ENCODE data around the gene GJB2. TPM values are rescaled to one million over a fixed set of nuclear protein-coding genes. Genes with fewer than 3 reads are reported as not detected.

Gene GJB2
- total and polyA plus RNA-seq, 2 of the 8 experiments (the other 6 are each of a cell fraction or from before 2014, with no cell fraction given): 0.20 to 0.21 TPM

- WGBS, 2 experiments (ENCODE audit: extremely low coverage in 1 of 2, insufficient coverage in 1 of 2, insufficient read length in 1 of 2, insufficient replicate concordance in 2 of 2, low coverage in 1 of 2, low lambda C conversion rate in 2 of 2, missing lambda C conversion rate in 1 of 2): 81% methylated on average over 3 of the region's 3 CpGs; no CpG with 5 or more reads in 1 of the 2 experiments
- Histone ChIP-seq H2BK5ac (ENCODE audit: low read depth, low read length) (no peak overlapping the region), H3K18ac (ENCODE audit: extremely low read depth, low read length) (no peak overlapping the region), H3K4ac (replicated peaks; ENCODE audit: insufficient read length, low read depth, low read length) (no peak overlapping the region), H2BK120ac (replicated peaks; ENCODE audit: low read depth, low read length) (no peak overlapping the region), H3K27ac (ENCODE audit: low read depth, low read length) (no peak overlapping the region), H3K79me1 (ENCODE audit: low read depth, low read length) (no peaks in the 10 kb centered on the region), H3K23ac (ENCODE audit: insufficient read length) (no peak overlapping the region), H2AFZ (ENCODE audit: low read length) (no peak overlapping the region), H4K91ac (replicated peaks; ENCODE audit: insufficient read length, low read length) (no peak overlapping the region), H3K27me3 (replicated peaks in 1 of 4; ENCODE audit: control insufficient read depth in 3 of 4, extremely low read depth in 1 of 4, insufficient read depth in 3 of 4, low read length in 3 of 4) (peaks cover 0 to 5% (median 0%) of the 10 kb centered on the region in 4 experiments; a peak in 1 of 7 replicates), H4K20me1 (replicated peaks in 1 of 2; ENCODE audit: control insufficient read depth in 1 of 2, insufficient read depth in 2 of 2, low read length in 2 of 2) (no peaks in the 10 kb centered on the region), H2AK5ac (ENCODE audit: low read depth, low read length) (no peak overlapping the region), H3K14ac (ENCODE audit: insufficient read length) (no peak overlapping the region), H2BK15ac (ENCODE audit: low read length) (no peak overlapping the region), H3K4me1 (replicated peaks in 1 of 4; ENCODE audit: control insufficient read depth in 3 of 4, insufficient read depth in 4 of 4, low read length in 3 of 4) (no peaks in the 10 kb centered on the region), H4K5ac (ENCODE audit: insufficient read length, low read depth, low read length) (no peak overlapping the region), H3K9ac (replicated peaks in 1 of 4; ENCODE audit: extremely low read depth in 1 of 4, low read depth in 3 of 4, low read length in 3 of 4) (no peak overlapping the region), H2BK20ac (ENCODE audit: low read length) (no peak overlapping the region), H3K56ac (replicated peaks; ENCODE audit: insufficient read length, low read depth, low read length) (no peak overlapping the region), H3K23me2 (ENCODE audit: low read depth, low read length) (no peaks in the 10 kb centered on the region), H3K79me2 (ENCODE audit: control insufficient read depth in 1 of 2, insufficient read depth in 2 of 2, low read length in 2 of 2) (no peaks in the 10 kb centered on the region), H4K8ac (ENCODE audit: extremely low read depth, insufficient read depth, low read length) (no peak overlapping the region), H3K4me2 (ENCODE audit: insufficient read depth in 1 of 2, low read depth in 2 of 2, low read length in 2 of 2) (no peak overlapping the region), H3K9me3 (ENCODE audit: insufficient read depth in 2 of 2, low read depth in 1 of 2, low read length in 1 of 2) (no peaks in the 10 kb centered on the region), H2BK12ac (ENCODE audit: low read depth, low read length) (no peak overlapping the region), H3K4me3 (ENCODE audit: extremely low read depth in 1 of 4, insufficient read depth in 2 of 4, low read depth in 3 of 4, low read length in 4 of 4) (no peak overlapping the region), H3K36me3 (ENCODE audit: control insufficient read depth in 2 of 4, insufficient read depth in 4 of 4, low read length in 3 of 4) (no peaks in the 10 kb centered on the region)
- CTCF ChIA-PET (ENCODE audit: partially characterized antibody): interaction anchor here (1.3 to 2.3 kb wide), 3 partner anchors 10 to 307 kb away, joined by 3 to 17 read pairs (median 6); no protein-coding TSS in a partner anchor
- POLR2A ChIA-PET (ENCODE audit: partially characterized antibody): no interaction called here
- TF ChIP-seq RFX5 (IDR thresholded peaks at IDR 0.05; ENCODE audit: borderline replicate concordance, low read depth, low read length): no peak
- no peak for TF ChIP-seq RBBP5 (IDR thresholded peaks at IDR 0.05; ENCODE audit: borderline replicate concordance, low read depth, low read length)
- TF ChIP-seq TAF1 (IDR thresholded peaks at IDR 0.05; ENCODE audit: low read depth, low read length): no peak
- DNase-seq (ENCODE audit: low read depth in 1 of 2, low spot score in 2 of 2) (no peak), FAIRE-seq (no peak)
Measured at GRCh38 chr13:20181188-20181587, 11.6 kb downstream of the GJB2 start.
